HepG2 (cell line): ENCODE results near the gene ANO1. TPM values are rescaled to one million over a fixed set of nuclear protein-coding genes. Genes with fewer than 3 reads are reported as not detected.

Experiments used
- ATAC-seq: fragments of 200-7000 bp; cut with Tn5 transposase; 3 replicates; pipeline ENCODE4 v1.9.1; 2020; ENCODE audit warnings: mild to moderate bottlenecking, moderate library complexity
- BruUV-seq: library from RNA; stranded (reverse); fragments of 400-500 nt; replicated peaks from 2 replicates; lab custom pipeline; 2021; lab: Mats Ljungman, UMichigan
- CTCF ChIA-PET: fragments of 300-600 bp; formaldehyde crosslinking; extraction: SDS; loops from one replicate; lab custom pipeline; 2021; ENCODE audit warnings: low total read pairs, inconsistent platforms, low intra/inter-chr PET ratio; lab: Yijun Ruan, JAX
- POLR2A ChIA-PET: fragments of 350-600 bp; sonication (Branson Sonifier 250); formaldehyde crosslinking; loops from one replicate; lab custom pipeline; 2020; ENCODE audit warnings: antibody characterized with exemption, inconsistent platforms; lab: Yijun Ruan, JAX
- DNase-seq: peaks from one replicate; pipeline ENCODE4 v3.0.0-alpha.2; 2015; ENCODE audit warnings: low spot score
- FAIRE-seq: peaks from 3 replicates; lab custom pipeline; 2011; peaks lifted over from hg19 to GRCh38; lab: Jason Lieb, UNC
- H2AFZ ChIP-seq: one replicate; pipeline ENCODE4 v1.6.1; 2011; ENCODE audit warnings: low read length, inconsistent platforms
- H3K27ac ChIP-seq: fragments of 300-600 bp; 3 replicates; pipeline ENCODE4 v1.8.0; 2011; ENCODE audit warnings: mixed run types, mild to moderate bottlenecking, mixed read lengths, low read length, inconsistent platforms; ENCODE audit not compliant: insufficient read depth; ENCODE audit errors: extremely low read length
- H3K27me3 ChIP-seq, 2 experiments: fragments of 200-600 bp in 1 of 2; 2 replicates in 1 of 2; 3 replicates in 1 of 2; pipeline versions ENCODE4 v1.6.0 to v1.8.0; 2011; ENCODE audit warnings: low read length in 2 of 2, mild to moderate bottlenecking in 2 of 2, moderate library complexity in 2 of 2, inconsistent platforms in 1 of 2; ENCODE audit not compliant: insufficient read depth in 2 of 2, control insufficient read depth in 1 of 2
- H3K36me3 ChIP-seq, 2 experiments: fragments of 200-600 bp in 1 of 2; replicated peaks in 1 of 2; 2 replicates in 1 of 2; 3 replicates in 1 of 2; pipeline versions ENCODE4 v1.5.1 to v1.8.0; 2011; ENCODE audit warnings: low read length in 2 of 2, inconsistent platforms in 1 of 2; ENCODE audit not compliant: insufficient read depth in 2 of 2, control insufficient read depth in 1 of 2
- H3K4me1 ChIP-seq: 2 replicates; pipeline ENCODE4 v1.5.1; 2012; ENCODE audit warnings: low read length, inconsistent platforms; ENCODE audit not compliant: insufficient read depth
- H3K4me2 ChIP-seq: 2 replicates; pipeline ENCODE4 v1.6.0; 2011; ENCODE audit warnings: low read depth, low read length, inconsistent platforms
- H3K4me3 ChIP-seq, 3 experiments: fragments of 200-600 bp in 1 of 3; sonication (generic), shearing (Covaris generic) in 1 of 3; replicated peaks in 1 of 3; 2 replicates each; pipeline ENCODE4 v1.5.1; 2011 to 2016; ENCODE audit warnings: low read length in 3 of 3, inconsistent platforms in 2 of 3, low read depth in 2 of 3, mild to moderate bottlenecking in 2 of 3, control low read depth in 1 of 3, mixed read lengths in 1 of 3; ENCODE audit not compliant: insufficient read depth in 1 of 3
- H3K79me2 ChIP-seq: one replicate; pipeline ENCODE4 v1.6.1; 2011; ENCODE audit warnings: low read length, inconsistent platforms; ENCODE audit not compliant: insufficient read depth
- H3K9ac ChIP-seq: 2 replicates; pipeline ENCODE4 v1.6.0; 2011; ENCODE audit warnings: mild to moderate bottlenecking, low read depth, low read length, inconsistent platforms; ENCODE audit not compliant: insufficient read depth
- H3K9me3 ChIP-seq: 2 replicates; pipeline ENCODE4 v1.5.1; 2012; ENCODE audit warnings: mild to moderate bottlenecking, low read length
- H4K20me1 ChIP-seq: 2 replicates; pipeline ENCODE4 v1.6.0; 2011; ENCODE audit warnings: inconsistent platforms, mild to moderate bottlenecking, low read length, moderate library complexity; ENCODE audit not compliant: insufficient read depth
- POLR2A ChIP-seq, 2 experiments: IDR thresholded peaks; 2 replicates each; pipeline ENCODE4 v1.6.1; 2011; ENCODE audit warnings: low read depth in 2 of 2, low read length in 2 of 2, mild to moderate bottlenecking in 1 of 2, moderate library complexity in 1 of 2; ENCODE audit not compliant: insufficient read depth in 1 of 2
- ZFP62 ChIP-seq: sonication (generic); formaldehyde crosslinking; IDR thresholded peaks from 2 replicates; pipeline ENCODE4 v1.4.0; 2020; ENCODE audit warnings: missing genetic modification reagents
- WGBS: methylation state at CpG from one replicate; pipeline ENCODE4 v1.1.6; 2017; ENCODE audit warnings: low lambda C conversion rate; 5-methylcytosine and 5-hydroxymethylcytosine counted together
- in situ Hi-C: cut with HindIII; loops from 2 replicates; pipeline ENCODE4 v1.10.0; 2017; ENCODE audit warnings: low pct_unique_long_range_greater_than_20kb; ENCODE audit not compliant: extremely low pct_ligation_motif_present
- intact Hi-C: fragments of 100-400 bp; cut with micrococcal nuclease; formaldehyde crosslinking; loops from one replicate; pipeline ENCODE4 v1.10.0; 2022; ENCODE audit not compliant: unreplicated experiment
- polyA plus RNA-seq, 8 experiments: library from polyadenylated mRNA; depleted of rRNA in 3 of 8; stranded (reverse) in 7 of 8; unstranded in 1 of 8; fragments of >200 nt; fragmentation: Illumina TruSeq in 4 of 8; extraction: Trizol in 4 of 8; gene quantifications; 2 replicates each; pipeline versions ENCODE4 v1.2.1 to v1.2.3, GENCODE V29; 2011 to 2016; ENCODE audit warnings: low read depth in 4 of 8, missing spikeins in 1 of 8, mixed read lengths in 1 of 8; ENCODE audit not compliant: insufficient read depth in 1 of 8
- total RNA-seq, 5 experiments: library from RNA; depleted of rRNA; stranded (reverse); fragments of >200 nt; fragmentation: Illumina TruSeq; extraction: Trizol; gene quantifications; 2 replicates each; pipeline ENCODE4 v1.2.3, GENCODE V29; 2016; ENCODE audit warnings: low read depth in 1 of 5
- TF ChIP-seq, protein P1 (sequence below): sonication (generic); formaldehyde crosslinking; IDR thresholded peaks from 2 replicates; pipeline ENCODE4 v1.5.1; 2020; ENCODE audit warnings: mild to moderate bottlenecking, missing genetic modification reagents, moderate library complexity

The ANO1 gene
- total and polyA plus RNA-seq, 2 of the 13 experiments (the other 11 are each of a cell fraction or from before 2014, with no cell fraction given) = not detected

- H3K27me3 ChIP-seq = no peaks in the 10 kb centered on the region; a peak in 1 of 5 replicates
- TF ChIP-seq ZFP62 (no peak), POLR2A (IDR thresholded peaks at IDR 0.05; ENCODE audit: insufficient read depth in 1 of 2, low read depth in 2 of 2, low read length in 2 of 2) (0 out of 4 replicates have a peak, but pooled peaks of 1 of the 2 experiments have one; percentile 4)
- TF ChIP-seq, protein P1, sequence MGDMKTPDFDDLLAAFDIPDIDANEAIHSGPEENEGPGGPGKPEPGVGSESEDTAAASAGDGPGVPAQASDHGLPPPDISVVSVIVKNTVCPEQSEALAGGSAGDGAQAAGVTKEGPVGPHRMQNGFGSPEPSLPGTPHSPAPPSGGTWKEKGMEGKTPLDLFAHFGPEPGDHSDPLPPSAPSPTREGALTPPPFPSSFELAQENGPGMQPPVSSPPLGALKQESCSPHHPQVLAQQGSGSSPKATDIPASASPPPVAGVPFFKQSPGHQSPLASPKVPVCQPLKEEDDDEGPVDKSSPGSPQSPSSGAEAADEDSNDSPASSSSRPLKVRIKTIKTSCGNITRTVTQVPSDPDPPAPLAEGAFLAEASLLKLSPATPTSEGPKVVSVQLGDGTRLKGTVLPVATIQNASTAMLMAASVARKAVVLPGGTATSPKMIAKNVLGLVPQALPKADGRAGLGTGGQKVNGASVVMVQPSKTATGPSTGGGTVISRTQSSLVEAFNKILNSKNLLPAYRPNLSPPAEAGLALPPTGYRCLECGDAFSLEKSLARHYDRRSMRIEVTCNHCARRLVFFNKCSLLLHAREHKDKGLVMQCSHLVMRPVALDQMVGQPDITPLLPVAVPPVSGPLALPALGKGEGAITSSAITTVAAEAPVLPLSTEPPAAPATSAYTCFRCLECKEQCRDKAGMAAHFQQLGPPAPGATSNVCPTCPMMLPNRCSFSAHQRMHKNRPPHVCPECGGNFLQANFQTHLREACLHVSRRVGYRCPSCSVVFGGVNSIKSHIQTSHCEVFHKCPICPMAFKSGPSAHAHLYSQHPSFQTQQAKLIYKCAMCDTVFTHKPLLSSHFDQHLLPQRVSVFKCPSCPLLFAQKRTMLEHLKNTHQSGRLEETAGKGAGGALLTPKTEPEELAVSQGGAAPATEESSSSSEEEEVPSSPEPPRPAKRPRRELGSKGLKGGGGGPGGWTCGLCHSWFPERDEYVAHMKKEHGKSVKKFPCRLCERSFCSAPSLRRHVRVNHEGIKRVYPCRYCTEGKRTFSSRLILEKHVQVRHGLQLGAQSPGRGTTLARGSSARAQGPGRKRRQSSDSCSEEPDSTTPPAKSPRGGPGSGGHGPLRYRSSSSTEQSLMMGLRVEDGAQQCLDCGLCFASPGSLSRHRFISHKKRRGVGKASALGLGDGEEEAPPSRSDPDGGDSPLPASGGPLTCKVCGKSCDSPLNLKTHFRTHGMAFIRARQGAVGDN (CRISPR knock-in tag) = peak; percentile 20; the same call in 1 of the 2 replicates
- TF ChIP-seq, all 625 proteins: peak for 2
- intact Hi-C loops = loop anchor here (10.0 kb wide), 1 partner anchor 68 kb away; the partner anchor contains the start of gene PPFIA1
- CTCF ChIA-PET = no interaction called here
- no TSS peak for BruUV-seq
- FAIRE-seq = no peak
- Histone ChIP-seq H3K36me3 (peaks cover 9 to 23% of the 10 kb centered on the region in 2 experiments; a peak in 4 of 5 replicates), H3K4me3 (no peak overlapping the region), H2AFZ (no peak overlapping the region), H3K4me1 (peaks cover 19% of the 10 kb centered on the region), H4K20me1 (peaks cover 17% of the 10 kb centered on the region; the same call in 1 of the 2 replicates), H3K79me2 (peaks cover 20% of the 10 kb centered on the region), H3K9ac (no peak overlapping the region), H3K9me3 (no peaks in the 10 kb centered on the region), H3K27ac (no peak overlapping the region), H3K4me2 (no peak overlapping the region; the same call in 1 of the 2 replicates)
- in situ Hi-C loops = no loop called here
- 98% methylated on average over 15 of the region's 22 CpGs for WGBS
- DNase-seq = no peak
- no peak for ATAC-seq
- POLR2A ChIA-PET = no interaction called here
Observed at GRCh38 chr11:70206226-70206981, 128.3 kb downstream of the ANO1 start.
